HG03575 (cell line): Measurements from ENCODE around the gene CSNK1D.

Experiments
- ATAC-seq: cut with Tn5 transposase; IDR thresholded peaks from one replicate; pipeline ENCODE4 v1.9.1; 2021; ENCODE audit not compliant: unreplicated experiment, insufficient number of reproducible peaks, low FRiP score; ENCODE audit errors: extremely low read depth

CSNK1D gene

GRCh38 chr17:82244413-82245133 is 28.9 kb downstream of the CSNK1D start:
- ATAC-seq: no peak

- no peak for ATAC-seq
These were observed 29.7 kb downstream of the CSNK1D start for GRCh38 chr17:82243648-82244412.

DNA sequence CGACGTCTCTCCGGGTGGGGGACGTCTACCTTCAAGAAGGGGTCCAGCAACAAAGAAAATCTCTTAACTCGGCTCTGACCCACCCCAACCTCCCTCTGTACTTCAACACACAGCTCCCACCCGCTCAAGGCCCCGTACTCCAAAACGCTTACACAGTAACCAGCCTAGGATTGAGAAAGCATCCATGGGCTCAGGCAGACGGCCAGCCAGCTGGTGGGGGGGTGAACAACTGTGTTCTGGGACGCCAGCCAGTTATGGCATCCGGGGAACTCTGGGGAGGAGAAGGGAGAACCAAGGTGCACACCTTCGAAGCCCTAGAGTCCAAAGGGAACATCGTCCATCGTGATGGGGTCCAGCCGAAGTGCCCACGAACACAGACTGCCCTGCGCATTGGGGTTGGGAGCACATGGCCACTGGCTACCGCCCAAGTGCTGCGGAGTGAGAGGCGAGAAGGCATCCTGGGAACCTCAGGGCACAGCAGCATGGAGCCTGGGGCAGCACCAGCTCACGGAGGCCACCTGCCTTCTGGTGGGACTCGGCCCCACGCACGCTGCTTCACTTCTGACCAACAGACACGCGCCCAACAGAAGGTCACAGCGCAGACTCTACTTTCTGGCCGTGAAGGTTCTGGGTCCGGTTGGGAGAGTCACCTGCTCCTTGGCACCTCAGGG is 30.4 kb downstream of the CSNK1D start:
- ATAC-seq: no peak

DNA sequence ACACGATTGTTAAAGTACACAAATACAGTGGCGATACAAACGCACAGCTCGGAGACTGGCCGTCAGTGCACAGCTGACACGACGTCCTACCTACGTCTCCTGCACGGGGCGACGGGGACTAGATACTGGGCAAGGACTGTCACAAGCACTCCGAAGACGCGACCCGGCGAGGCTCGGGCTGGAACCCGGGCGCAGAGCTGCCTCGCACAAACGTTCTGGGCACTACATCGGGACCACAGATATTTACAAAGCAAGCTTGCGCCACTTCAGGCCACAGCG is 30.9 kb downstream of the CSNK1D start:
- no peak for ATAC-seq

DNA sequence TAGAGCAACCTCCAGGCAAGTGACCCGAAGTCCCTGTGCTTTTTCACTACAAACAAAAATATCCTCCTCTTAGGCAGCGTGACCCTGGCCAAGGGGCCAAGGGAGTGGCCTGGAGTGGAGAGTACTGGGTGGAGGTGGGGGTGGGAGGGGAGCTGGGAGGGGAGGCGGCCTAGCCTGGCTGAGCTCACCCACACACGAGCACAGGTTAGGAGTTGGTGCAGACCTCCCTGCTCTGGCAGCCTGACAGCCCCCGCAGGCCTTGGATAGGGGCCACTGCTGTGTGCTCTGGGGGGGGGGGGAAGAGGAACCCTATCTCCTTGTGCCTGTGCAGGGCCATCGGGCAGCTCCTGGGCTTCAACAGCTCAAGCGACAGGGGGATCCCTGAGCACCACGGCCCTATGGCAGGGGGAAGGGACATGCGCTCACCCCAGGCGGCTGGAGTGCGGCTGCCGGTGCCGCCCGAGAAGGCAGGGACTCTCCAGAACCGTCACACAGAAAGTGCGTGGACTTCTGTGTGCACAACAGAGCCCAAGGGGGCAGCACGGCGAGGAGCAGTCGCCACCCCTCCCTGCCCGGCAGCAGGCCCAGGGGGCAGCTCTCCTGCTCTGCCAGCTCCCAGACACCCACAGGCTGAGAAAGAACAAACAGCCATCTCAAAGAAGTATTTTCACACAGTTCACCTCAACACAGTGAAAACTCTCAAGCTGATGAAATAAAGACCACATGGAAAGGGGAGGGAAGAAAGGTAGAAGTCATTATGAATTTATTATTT is 31.4 kb downstream of the CSNK1D start:
- ATAC-seq: no peak

- ATAC-seq: no peak
These were observed 32.1 kb downstream of the CSNK1D start for GRCh38 chr17:82241183-82241925.

- no peak for ATAC-seq
These were observed 32.9 kb downstream of the CSNK1D start for GRCh38 chr17:82240506-82241182.

DNA sequence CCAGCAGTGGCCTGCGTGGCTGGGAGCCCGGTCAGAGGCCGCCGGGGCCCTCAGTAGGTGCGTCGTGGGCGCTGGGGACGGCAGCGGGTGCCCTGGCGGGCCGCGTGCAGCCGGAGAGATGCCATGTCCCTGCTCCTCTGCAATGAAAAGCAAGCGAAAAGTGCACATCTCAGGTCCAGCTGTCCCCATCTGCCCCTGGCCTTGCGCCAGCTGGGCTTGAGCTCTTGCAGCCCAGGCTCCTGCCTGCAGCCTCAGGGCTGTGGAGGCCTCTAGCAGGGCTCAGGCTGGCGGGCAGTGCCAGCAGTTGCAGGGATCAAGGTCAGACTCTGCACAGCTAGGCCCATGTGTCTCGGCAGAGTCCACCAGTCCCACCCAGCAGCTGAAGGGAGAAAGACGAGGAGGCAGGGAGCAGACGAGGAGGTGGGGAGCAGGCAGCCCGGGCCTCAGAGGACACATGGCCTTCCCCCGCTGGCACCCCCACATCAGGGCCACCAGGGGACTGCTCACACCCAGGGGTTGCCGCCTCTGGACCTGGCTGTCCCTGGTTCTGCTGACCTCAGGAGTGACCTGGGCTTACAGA is 33.5 kb downstream of the CSNK1D start:
- no peak for ATAC-seq

- no peak for ATAC-seq
These were observed 34.0 kb downstream of the CSNK1D start for GRCh38 chr17:82239401-82239925.

DNA sequence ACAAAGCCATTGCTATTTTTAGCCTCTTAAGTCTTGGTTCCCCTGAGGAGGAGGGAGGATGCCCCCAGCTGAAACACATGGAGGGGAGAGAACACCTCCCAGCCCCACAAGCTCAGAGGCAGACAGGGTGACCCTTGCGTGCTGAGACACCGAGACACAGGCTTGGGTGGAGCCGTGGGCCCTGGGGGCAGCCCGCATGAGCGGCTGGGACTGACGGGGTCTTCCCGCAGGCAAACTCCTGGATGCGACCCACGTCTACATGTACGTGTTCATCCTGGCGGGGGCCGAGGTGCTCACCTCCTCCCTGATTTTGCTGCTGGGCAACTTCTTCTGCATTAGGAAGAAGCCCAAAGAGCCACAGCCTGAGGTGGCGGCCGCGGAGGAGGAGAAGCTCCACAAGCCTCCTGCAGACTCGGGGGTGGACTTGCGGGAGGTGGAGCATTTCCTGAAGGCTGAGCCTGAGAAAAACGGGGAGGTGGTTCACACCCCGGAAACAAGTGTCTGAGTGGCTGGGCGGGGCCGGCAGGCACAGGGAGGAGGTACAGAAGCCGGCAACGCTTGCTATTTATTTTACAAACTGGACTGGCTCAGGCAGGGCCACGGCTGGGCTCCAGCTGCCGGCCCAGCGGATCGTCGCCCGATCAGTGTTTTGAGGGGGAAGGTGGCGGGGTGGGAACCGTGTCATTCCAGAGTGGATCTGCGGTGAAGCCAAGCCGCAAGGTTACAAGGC is 34.9 kb downstream of the CSNK1D start:
- no peak for ATAC-seq

GRCh38 chr17:82237746-82238471 is 35.6 kb downstream of the CSNK1D start:
- ATAC-seq: no peak

GRCh38 chr17:82237083-82237745 is 36.3 kb downstream of the CSNK1D start:
- no peak for ATAC-seq

- no peak for ATAC-seq
These were observed 37.1 kb downstream of the CSNK1D start for GRCh38 chr17:82236142-82236971.

DNA sequence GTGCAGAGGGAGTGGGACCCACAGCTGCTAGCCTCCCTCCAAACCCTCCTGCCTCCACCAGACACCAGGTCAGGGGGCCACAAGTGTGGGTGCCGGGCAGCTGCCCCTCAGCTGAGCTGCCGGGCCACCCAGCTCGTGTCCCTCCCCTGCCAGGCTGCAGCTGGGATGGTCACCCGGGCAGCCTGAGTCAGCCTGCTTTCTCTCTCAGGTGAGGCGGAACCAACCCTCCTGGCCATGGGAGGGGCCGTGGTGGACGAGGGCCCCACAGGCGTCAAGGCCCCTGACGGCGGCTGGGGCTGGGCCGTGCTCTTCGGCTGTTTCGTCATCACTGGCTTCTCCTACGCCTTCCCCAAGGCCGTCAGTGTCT is 37.7 kb downstream of the CSNK1D start:
- no peak for ATAC-seq

DNA sequence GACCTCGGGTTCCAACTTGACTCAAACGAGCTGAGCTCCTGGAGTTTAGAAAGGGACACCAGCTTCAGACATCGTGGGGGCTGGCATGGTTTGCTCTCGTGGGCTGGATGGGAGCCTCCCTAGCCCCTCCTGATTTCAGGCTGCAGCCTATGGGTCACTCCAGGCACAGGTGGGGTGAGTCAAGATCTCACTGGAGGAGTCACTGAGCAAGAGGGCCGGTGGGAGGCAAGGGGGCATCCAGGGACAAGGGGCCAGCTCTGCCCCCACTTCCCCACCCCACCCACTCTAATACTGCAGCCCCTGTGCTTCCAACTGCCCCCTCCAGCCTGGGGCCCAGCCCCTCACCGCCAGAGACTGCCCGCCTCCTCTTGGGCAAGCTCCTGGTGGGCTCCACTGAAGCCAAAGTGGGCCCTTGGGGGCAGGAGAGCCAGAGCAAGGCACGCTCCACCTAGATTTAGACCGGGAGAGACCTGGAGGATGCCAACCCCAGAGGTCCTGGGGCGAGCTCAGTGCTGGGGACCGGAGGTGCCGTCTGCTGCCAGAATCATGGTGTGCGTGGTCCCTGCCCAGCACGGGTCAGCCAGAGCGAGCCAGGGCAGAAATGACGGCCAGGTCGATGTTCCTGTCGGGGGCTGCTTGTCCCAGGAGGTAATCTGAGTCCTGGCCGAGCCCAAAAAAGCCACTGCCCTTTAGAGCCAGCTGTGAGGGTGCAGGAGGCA is 38.3 kb downstream of the CSNK1D start:
- no peak for ATAC-seq
